ENCODE measurements around the gene NOX3.
A peak's percentile ranks its signal among the peaks of the same experiment; 100 is the strongest.

Gene NOX3

GRCh38 chr6:155442562-155442961, 13.1 kb downstream of the NOX3 start:
- no peak overlapping the region for H3K4me3 ChIP-seq (ENCODE audit: low read depth, low read length)
- in situ Hi-C loops (cut with HindIII; ENCODE audit: low pct_ligation_motif_present, low sequenced_read_pairs) = no loop called here
- TF ChIP-seq CTCF (IDR thresholded peaks at IDR 0.05; ENCODE audit: low read depth, low read length, missing control alignments) = no peak
- H3K27me3 ChIP-seq (replicated peaks) = no peaks in the 10 kb centered on the region
- DNase-seq = no peak
- H3K36me3 ChIP-seq (replicated peaks) = no peaks in the 10 kb centered on the region
- H3K27ac ChIP-seq = no peak overlapping the region

GRCh38 chr6:155441112-155441465, 14.6 kb downstream of the NOX3 start:
- Histone ChIP-seq H3K36me3 (replicated peaks) (no peaks in the 10 kb centered on the region), H3K4me3 (ENCODE audit: low read depth, low read length) (no peak overlapping the region), H3K27me3 (replicated peaks) (no peaks in the 10 kb centered on the region), H3K27ac (no peak overlapping the region)
- in situ Hi-C loops (cut with HindIII; ENCODE audit: low pct_ligation_motif_present, low sequenced_read_pairs) = no loop called here
- no peak for TF ChIP-seq CTCF (IDR thresholded peaks at IDR 0.05; ENCODE audit: low read depth, low read length, missing control alignments)
- DNase-seq = no peak

GRCh38 chr6:155440398-155441111, 15.1 kb downstream of the NOX3 start:
- H3K27ac ChIP-seq = no peak overlapping the region
- in situ Hi-C loops (cut with HindIII; ENCODE audit: low pct_ligation_motif_present, low sequenced_read_pairs) = no loop called here
- H3K27me3 ChIP-seq (replicated peaks) = no peaks in the 10 kb centered on the region
- no peak overlapping the region for H3K4me3 ChIP-seq (ENCODE audit: low read depth, low read length)
- no peak for DNase-seq
- no peaks in the 10 kb centered on the region for H3K36me3 ChIP-seq (replicated peaks)
- no peak for TF ChIP-seq CTCF (IDR thresholded peaks at IDR 0.05; ENCODE audit: low read depth, low read length, missing control alignments)

- no peak for DNase-seq
- Histone ChIP-seq H3K27me3 (replicated peaks) (no peaks in the 10 kb centered on the region), H3K4me3 (ENCODE audit: low read depth, low read length) (no peak overlapping the region), H3K36me3 (replicated peaks) (no peaks in the 10 kb centered on the region), H3K27ac (no peak overlapping the region)
- TF ChIP-seq CTCF (IDR thresholded peaks at IDR 0.05; ENCODE audit: low read depth, low read length, missing control alignments) = no peak
- in situ Hi-C loops (cut with HindIII; ENCODE audit: low pct_ligation_motif_present, low sequenced_read_pairs) = no loop called here
Measured at GRCh38 chr6:155439376-155439775, 16.3 kb downstream of the NOX3 start.

- no peak overlapping the region for H3K4me3 ChIP-seq (ENCODE audit: low read depth, low read length)
- no peak for TF ChIP-seq CTCF (IDR thresholded peaks at IDR 0.05; ENCODE audit: low read depth, low read length, missing control alignments)
- H3K27me3 ChIP-seq (replicated peaks) = no peaks in the 10 kb centered on the region
- H3K36me3 ChIP-seq (replicated peaks) = no peaks in the 10 kb centered on the region
- H3K27ac ChIP-seq = no peak overlapping the region
- in situ Hi-C loops (cut with HindIII; ENCODE audit: low pct_ligation_motif_present, low sequenced_read_pairs) = no loop called here
- DNase-seq = peak; percentile 71
Measured at GRCh38 chr6:155436981-155437749, 18.5 kb downstream of the NOX3 start.
